ENCODE measurements around the gene ZNF169.

GRCh38 chr9:94298949-94299599 is 40.0 kb downstream of the ZNF169 start:
- TF ChIP-seq POLR2AphosphoS5 (IDR thresholded peaks at IDR 0.05) (peak in 1 of 3 donors; percentile 30), CTCF (IDR thresholded peaks at IDR 0.05) (no peak), EP300 (IDR thresholded peaks at IDR 0.05; ENCODE audit: low read depth) (no peak), POLR2A (IDR thresholded peaks at IDR 0.05) (no peak)
